Stomach (tissue), 9 donors: Measurements from ENCODE around the gene ZNF845. TPM values are rescaled to one million over a fixed set of nuclear protein-coding genes. Genes with fewer than 3 reads are reported as not detected.
"Not testable (repeated sequence)": the region's sequence is repeated elsewhere in the genome, so short reads cannot be mapped to it uniquely, and the experiment has no call there.

Experiments
- DNase-seq, 2 donors: peaks; one replicate each; pipeline versions ENCODE4 v3.0.0 to v3.0.0-alpha.2; 2013 to 2019
- H3K27ac ChIP-seq, 5 donors: fragments of 200-600 bp in 4 of 5; sonication (generic) in 4 of 5; one replicate each; pipeline ENCODE4 v1.5.1; 2013 to 2019; ENCODE audit warnings: mild to moderate bottlenecking in 1 of 5, moderate library complexity in 1 of 5
- H3K27me3 ChIP-seq, 3 donors: fragments of 200-600 bp; sonication (generic); one replicate each; pipeline ENCODE4 v1.5.1; 2017 to 2019; ENCODE audit warnings: mixed run types in 1 of 3
- H3K36me3 ChIP-seq, 4 donors: fragments of 200-600 bp; sonication (generic); 1 replicate in 3 of 4; 2 replicates in 1 of 4; pipeline ENCODE4 v1.5.1; 2016 to 2019
- H3K4me1 ChIP-seq, 4 donors: fragments of 200-600 bp; sonication (generic); one replicate each; pipeline ENCODE4 v1.5.1; 2016 to 2019
- H3K4me3 ChIP-seq, 4 donors: fragments of 200-600 bp; sonication (generic) in 3 of 4; one replicate each; pipeline ENCODE4 v1.5.1; 2016 to 2019; ENCODE audit warnings: mild to moderate bottlenecking in 1 of 4
- H3K9me3 ChIP-seq, 4 donors: fragments of 200-600 bp; sonication (generic); one replicate each; pipeline ENCODE4 v1.5.1; 2016 to 2019
- CTCF ChIP-seq, 7 experiments: fragments of 450-650 bp in 4 of 7; fragments of 200-600 bp in 3 of 7; sonication (generic) in 3 of 7; IDR thresholded peaks; one replicate each; pipeline ENCODE4 v1.5.1; 2016 to 2019; ENCODE audit warnings: antibody characterized with exemption in 7 of 7, control low read depth in 2 of 7, mild to moderate bottlenecking in 1 of 7
- EP300 ChIP-seq: sonication (generic); formaldehyde crosslinking; IDR thresholded peaks from one replicate; pipeline ENCODE4 v1.6.1; 2017; ENCODE audit warnings: antibody characterized with exemption
- POLR2A ChIP-seq, 4 donors: fragments of 450-650 bp; IDR thresholded peaks; one replicate each; pipeline ENCODE4 v1.6.1; 2016; ENCODE audit warnings: antibody characterized with exemption in 4 of 4, control low read depth in 2 of 4, mild to moderate bottlenecking in 1 of 4, moderate library complexity in 1 of 4
- POLR2AphosphoS5 ChIP-seq, 3 donors: sonication (generic); formaldehyde crosslinking; IDR thresholded peaks; one replicate each; pipeline ENCODE4 v1.6.1; 2016; ENCODE audit warnings: antibody characterized with exemption in 3 of 3
- WGBS, 5 donors: extraction: QIAGEN DNeasy Blood & Tissue Kit in 3 of 5; methylation state at CpG; one replicate each; pipeline versions ENCODE4 v1.1.5 to v1.1.7; 2013 to 2018; 5-methylcytosine and 5-hydroxymethylcytosine counted together
- intact Hi-C: fragments of 100-400 bp; cut with DNase I; formaldehyde crosslinking; loops from one replicate; pipeline ENCODE4 v1.15.1; 2023; ENCODE audit warnings: low total_unique reads
- polyA plus RNA-seq, 3 donors: library from polyadenylated mRNA; stranded (reverse); fragments of 200-250 nt; gene quantifications; one replicate each; pipeline ENCODE4 v1.2.3, GENCODE V29; 2013
- total RNA-seq, 5 donors: library from RNA; depleted of rRNA; stranded (reverse); fragments of >200 nt; gene quantifications; one replicate each; pipeline versions ENCODE4 v1.1.0 to v1.2.3, GENCODE V29; 2014 to 2016
- donor health status: healthy with polysubstance abuse.
- donor health status: Bipolar disorder and iron deficiency.
- donor health status: healthy.

The ZNF845 gene
- total and polyA plus RNA-seq, 8 donors, result 1.2 to 28.6 (median 3.8) TPM

GRCh38 chr19:53394522-53394973, 61.0 kb downstream of the ZNF845 start:
- TF ChIP-seq POLR2A (IDR thresholded peaks at IDR 0.05) (no peak), EP300 (no peak), POLR2AphosphoS5 (IDR thresholded peaks at IDR 0.05) (no peak), CTCF (IDR thresholded peaks at IDR 0.05) (no peak)
- H3K27me3 ChIP-seq, result no peaks in the 10 kb centered on the region
- peak overlapping the region; percentile 84 to 89 (median 89) for H3K27ac ChIP-seq
- DNase-seq, result peak; percentile 31 to 77
- H3K4me3 ChIP-seq, result peak overlapping the region; percentile 70 to 91 (median 80)
- H3K36me3 ChIP-seq, result peaks cover 10 to 17% (median 17%) of the 10 kb centered on the region in 4 donors
- intact Hi-C loops, result no loop called here
- peaks cover 18 to 30% (median 27%) of the 10 kb centered on the region in 4 donors for H3K4me1 ChIP-seq
- H3K9me3 ChIP-seq, result peaks cover 5 to 22% (median 10%) of the 10 kb centered on the region in 4 donors
- WGBS, 5 donors, result 3 to 13% (median 5%) methylated on average over 15 to 18 of the region's 18 CpGs

GRCh38 chr19:53394974-53395839, 61.7 kb downstream of the ZNF845 start, which contains the start of gene ZNF765:
TSS of gene ZNF765 (plus strand) at chr19:53395149. CDS start at chr19:53398016, 2,867 bp downstream.
- WGBS, 5 donors, result 0 to 1% (median 0%) methylated on average over 48 to 58 of the region's 58 CpGs

GRCh38 chr19:53395840-53396524, 62.4 kb downstream of the ZNF845 start:
- H3K27me3 ChIP-seq, intact Hi-C loops, DNase-seq: not testable (repeated sequence)
- Histone ChIP-seq H3K4me3 (peak overlapping the region; percentile 70 to 91 (median 80)), H3K9me3 (peaks cover 0 to 16% (median 0%) of the 10 kb centered on the region in 4 donors), H3K4me1 (peaks cover 18 to 30% (median 27%) of the 10 kb centered on the region in 4 donors), H3K36me3 (peaks cover 10 to 32% (median 31%) of the 10 kb centered on the region in 4 donors), H3K27ac (peak overlapping the region; percentile 84 to 89 (median 89))
- WGBS, 5 donors, result 7 to 14% (median 10%) methylated on average over 9 of the region's 9 CpGs

More at GRCh38 chr19:53394974-53395839, 61.7 kb downstream of the ZNF845 start, which contains the start of gene ZNF765:
- H3K27ac ChIP-seq, result peak within 1 kb of the TSS; percentile 84 to 89 (median 89)
- intact Hi-C loops, result no loop called here
- TF ChIP-seq EP300 (no peak), POLR2A (IDR thresholded peaks at IDR 0.05) (peak in 1 of 4 donors; percentile 23), POLR2AphosphoS5 (IDR thresholded peaks at IDR 0.05) (peak; percentile 70 to 96 (median 86)), CTCF (IDR thresholded peaks at IDR 0.05) (peak in 5 of 7 experiments; percentile 28 to 62 (median 50))
- H3K4me3 ChIP-seq, result peak within 1 kb of the TSS; percentile 70 to 91 (median 80)
- H3K9me3 ChIP-seq, result peaks cover 0 to 19% (median 4%) of the 10 kb centered on the region in 4 donors
- peak; percentile 97 for DNase-seq
- no peaks in the 10 kb centered on the region for H3K27me3 ChIP-seq
- H3K4me1 ChIP-seq, result peaks cover 18 to 30% (median 27%) of the 10 kb centered on the region in 4 donors
- peaks cover 10 to 24% (median 24%) of the 10 kb centered on the region in 4 donors for H3K36me3 ChIP-seq

- DNase-seq, result no peak
- TF ChIP-seq EP300 (no peak), CTCF (IDR thresholded peaks at IDR 0.05) (no peak), POLR2A (IDR thresholded peaks at IDR 0.05) (no peak), POLR2AphosphoS5 (IDR thresholded peaks at IDR 0.05) (no peak)
- no peaks in the 10 kb centered on the region for H3K27me3 ChIP-seq
- 2 to 12% (median 11%) methylated on average over 1 of the region's 1 CpG for WGBS, 5 donors
- H3K4me3 ChIP-seq, result peak overlapping the region in 3 of 4 donors; percentile 5 to 84 (median 77)
- intact Hi-C loops, result no loop called here
- H3K9me3 ChIP-seq, result peaks cover 0 to 14% (median 2%) of the 10 kb centered on the region in 4 donors
- H3K36me3 ChIP-seq, result peaks cover 10 to 37% (median 36%) of the 10 kb centered on the region in 4 donors
- H3K4me1 ChIP-seq, result peaks cover 18 to 30% (median 27%) of the 10 kb centered on the region in 4 donors
- H3K27ac ChIP-seq, result no peak overlapping the region
These were observed 62.9 kb downstream of the ZNF845 start for GRCh38 chr19:53396525-53396868.

GRCh38 chr19:53397918-53398317, 64.4 kb downstream of the ZNF845 start:
- H3K27me3 ChIP-seq, H3K4me3 ChIP-seq, H3K27ac ChIP-seq, intact Hi-C loops, DNase-seq: not testable (repeated sequence)
- H3K36me3 ChIP-seq, result peaks cover 18 to 51% (median 50%) of the 10 kb centered on the region in 4 donors
- peaks cover 18 to 30% (median 27%) of the 10 kb centered on the region in 4 donors for H3K4me1 ChIP-seq
- 83 to 92% (median 87%) methylated on average over 1 of the region's 1 CpG for WGBS, 5 donors
- H3K9me3 ChIP-seq, result peaks cover 1 to 19% (median 9%) of the 10 kb centered on the region in 4 donors
